Endothelial cell of hepatic sinusoid (primary cell): ENCODE measurements around the gene UGT3A1.

Experiments used
- in situ Hi-C: cut with HindIII; loops from 2 replicates; pipeline ENCODE4 v1.10.0; 2017; ENCODE audit warnings: low sequenced_read_pairs

The UGT3A1 gene

GRCh38 chr5:35919191-35919590 lies 72.0 kb downstream of the UGT3A1 start:
- in situ Hi-C loops, result no loop called here

GRCh38 chr5:35908814-35909213 lies 82.4 kb downstream of the UGT3A1 start:
- in situ Hi-C loops, result no loop called here

GRCh38 chr5:35908228-35908627 lies 83.0 kb downstream of the UGT3A1 start:
- in situ Hi-C loops, result no loop called here

GRCh38 chr5:35904443-35905132 lies 86.6 kb downstream of the UGT3A1 start:
- in situ Hi-C loops, result no loop called here

GRCh38 chr5:35903631-35904203 lies 87.5 kb downstream of the UGT3A1 start:
- in situ Hi-C loops, result no loop called here

GRCh38 chr5:35902046-35902672 lies 89.0 kb downstream of the UGT3A1 start:
- in situ Hi-C loops, result no loop called here
